Fibroblast of lung (primary cell): ENCODE data around the gene DYNC2I2. TPM values are rescaled to one million over a fixed set of nuclear protein-coding genes. Genes with fewer than 3 reads are reported as not detected.

ENCODE experiments used
- DNase-seq, 2 donors: peaks; one replicate each; pipeline versions ENCODE4 v3.0.0 to v3.0.0-alpha.2; 2010; ENCODE audit warnings: low read depth in 2 of 2
- H2AFZ ChIP-seq: 2 replicates; pipeline ENCODE4 v1.5.1; 2012; ENCODE audit warnings: low read length, control low read depth, inconsistent platforms
- H3K27ac ChIP-seq: 2 replicates; pipeline ENCODE4 v1.5.1; 2011; ENCODE audit warnings: low read length, control low read depth; ENCODE audit not compliant: insufficient read depth
- H3K27me3 ChIP-seq: 2 replicates; pipeline ENCODE4 v1.5.1; 2011; ENCODE audit warnings: mild to moderate bottlenecking, low read length; ENCODE audit not compliant: control insufficient read depth, insufficient read depth
- H3K36me3 ChIP-seq: 2 replicates; pipeline ENCODE4 v1.5.1; 2011; ENCODE audit warnings: low read length; ENCODE audit not compliant: control insufficient read depth, insufficient read depth
- H3K4me1 ChIP-seq: 2 replicates; pipeline ENCODE4 v1.5.1; 2011; ENCODE audit warnings: low read length; ENCODE audit not compliant: control insufficient read depth, insufficient read depth; ENCODE audit errors: extremely low read depth
- H3K4me2 ChIP-seq: 2 replicates; pipeline ENCODE4 v1.5.1; 2011; ENCODE audit warnings: low read length, control low read depth; ENCODE audit not compliant: insufficient read depth; ENCODE audit errors: extremely low read depth
- H3K4me3 ChIP-seq, 4 experiments: fragments of 200-600 bp in 1 of 4; sonication (generic) in 1 of 4; replicated peaks in 1 of 4; 2 replicates each; pipeline ENCODE4 v1.5.1; 2011 to 2016; ENCODE audit warnings: low read length in 4 of 4, low read depth in 3 of 4, mild to moderate bottlenecking in 3 of 4, control low read depth in 2 of 4, inconsistent platforms in 1 of 4, mixed read lengths in 1 of 4; ENCODE audit not compliant: insufficient read depth in 1 of 4; ENCODE audit errors: control extremely low read depth in 1 of 4
- H3K79me2 ChIP-seq: 2 replicates; pipeline ENCODE4 v1.5.1; 2012; ENCODE audit warnings: mild to moderate bottlenecking, low read length, inconsistent platforms; ENCODE audit not compliant: control insufficient read depth, insufficient read depth
- H3K9ac ChIP-seq: 2 replicates; pipeline ENCODE4 v1.5.1; 2011; ENCODE audit warnings: mild to moderate bottlenecking, low read length, control low read depth; ENCODE audit not compliant: insufficient read depth
- H3K9me3 ChIP-seq: 2 replicates; pipeline ENCODE4 v1.5.1; 2012; ENCODE audit warnings: low read depth, low read length; ENCODE audit not compliant: control insufficient read depth, insufficient read depth
- H4K20me1 ChIP-seq: 2 replicates; pipeline ENCODE4 v1.5.1; 2011; ENCODE audit warnings: low read length; ENCODE audit not compliant: control insufficient read depth, insufficient read depth; ENCODE audit errors: extremely low read depth
- CTCF ChIP-seq, 2 donors: IDR thresholded peaks in 1 of 2; conservative IDR thresholded peaks in 1 of 2; 1 replicate in 1 of 2; 2 replicates in 1 of 2; pipeline ENCODE4 v1.5.1; 2011 to 2012; ENCODE audit warnings: low read length in 2 of 2, control low read depth in 1 of 2, inconsistent platforms in 1 of 2, low read depth in 1 of 2, mild to moderate bottlenecking in 1 of 2
- EZH2 ChIP-seq: IDR thresholded peaks from 2 replicates; pipeline ENCODE4 v1.5.1; 2012; ENCODE audit warnings: low read length, control low read depth, mild to moderate bottlenecking; ENCODE audit errors: missing control alignments
- polyA plus RNA-seq, 2 donors: library from polyadenylated mRNA; depleted of rRNA in 1 of 2; stranded (reverse) in 1 of 2; unstranded in 1 of 2; fragments of >200 nt; gene quantifications; 2 replicates each; pipeline ENCODE4 v1.2.1, GENCODE V29; 2011 to 2012; ENCODE audit warnings: missing spikeins in 1 of 2
- total RNA-seq: library from RNA; depleted of rRNA; stranded (reverse); fragments of >200 nt; gene quantifications from 2 replicates; pipeline ENCODE4 v1.2.1, GENCODE V29; 2014

Gene DYNC2I2
- total and polyA plus RNA-seq, 2 donors (not counting 1 experiment from before 2014, with no cell fraction given), result 13.2 to 41.5 TPM

GRCh38 chr9:128600099-128600498, 56.5 kb downstream of the DYNC2I2 start:
- Histone ChIP-seq H3K27ac (no peak overlapping the region), H3K9me3 (no peaks in the 10 kb centered on the region), H3K9ac (no peak overlapping the region), H3K36me3 (peaks cover 28% of the 10 kb centered on the region), H4K20me1 (no peaks in the 10 kb centered on the region), H3K79me2 (peaks cover 2% of the 10 kb centered on the region), H3K27me3 (no peaks in the 10 kb centered on the region), H2AFZ (no peak overlapping the region), H3K4me1 (no peaks in the 10 kb centered on the region), H3K4me3 (no peak overlapping the region), H3K4me2 (no peak overlapping the region)
- no peak for DNase-seq
- TF ChIP-seq EZH2, result no peak
- TF ChIP-seq CTCF (conservative IDR thresholded peaks at IDR 0.05 in 1 of 2, IDR thresholded peaks at IDR 0.05 in 1 of 2; ENCODE audit: low read depth in 1 of 2, low read length in 2 of 2), result no peak

- Histone ChIP-seq H3K79me2 (peaks cover 2% of the 10 kb centered on the region), H3K9ac (no peak overlapping the region), H4K20me1 (no peaks in the 10 kb centered on the region), H3K27me3 (no peaks in the 10 kb centered on the region), H3K4me3 (no peak overlapping the region), H3K36me3 (peaks cover 34% of the 10 kb centered on the region), H3K4me2 (no peak overlapping the region), H3K4me1 (no peaks in the 10 kb centered on the region), H2AFZ (no peak overlapping the region), H3K27ac (no peak overlapping the region), H3K9me3 (no peaks in the 10 kb centered on the region)
- DNase-seq, result no peak
- TF ChIP-seq EZH2 (no peak), CTCF (conservative IDR thresholded peaks at IDR 0.05 in 1 of 2, IDR thresholded peaks at IDR 0.05 in 1 of 2; ENCODE audit: low read depth in 1 of 2, low read length in 2 of 2) (no peak)
Observed at GRCh38 chr9:128595471-128595870, 61.2 kb downstream of the DYNC2I2 start.

- Histone ChIP-seq H3K27me3 (no peaks in the 10 kb centered on the region), H4K20me1 (no peaks in the 10 kb centered on the region), H3K4me1 (no peaks in the 10 kb centered on the region), H3K9me3 (no peaks in the 10 kb centered on the region), H3K36me3 (peaks cover 34% of the 10 kb centered on the region), H3K4me3 (no peak overlapping the region), H3K9ac (no peak overlapping the region), H3K4me2 (no peak overlapping the region), H2AFZ (no peak overlapping the region), H3K27ac (no peak overlapping the region), H3K79me2 (no peaks in the 10 kb centered on the region)
- TF ChIP-seq CTCF (conservative IDR thresholded peaks at IDR 0.05 in 1 of 2, IDR thresholded peaks at IDR 0.05 in 1 of 2; ENCODE audit: low read depth in 1 of 2, low read length in 2 of 2) (no peak), EZH2 (no peak)
- DNase-seq, result no peak
Observed at GRCh38 chr9:128593856-128594255, 62.8 kb downstream of the DYNC2I2 start.
